Heart right ventricle (tissue), 16 donors: ENCODE data around the gene ATXN1. TPM values are rescaled to one million over a fixed set of nuclear protein-coding genes. Genes with fewer than 3 reads are reported as not detected.

Experiments
- ATAC-seq, 8 donors: fragments of 200-7000 bp; cut with Tn5 transposase; one replicate each; pipeline ENCODE4 v1.9.1; 2020; ENCODE audit warnings: mild to moderate bottlenecking in 8 of 8, moderate library complexity in 8 of 8, moderate number of reproducible peaks in 1 of 8
- DNase-seq, 2 donors: peaks; one replicate each; pipeline ENCODE4 v3.0.0-alpha.2; 2020
- H3K27ac ChIP-seq, 10 donors: fragments of 200-600 bp; sonication (generic) in 2 of 10; one replicate each; pipeline versions ENCODE4 v1.5.0 to v1.8.0; 2020 to 2022; ENCODE audit warnings: mild to moderate bottlenecking in 3 of 10
- H3K27me3 ChIP-seq, 7 donors: fragments of 200-600 bp; one replicate each; pipeline ENCODE4 v1.8.0; 2021 to 2022; ENCODE audit warnings: mild to moderate bottlenecking in 2 of 7
- H3K36me3 ChIP-seq, 9 donors: fragments of 200-600 bp; sonication (generic) in 1 of 9; one replicate each; pipeline versions ENCODE4 v1.5.0 to v1.8.0; 2020 to 2022; ENCODE audit warnings: mild to moderate bottlenecking in 2 of 9
- H3K4me1 ChIP-seq, 9 donors: fragments of 200-600 bp; sonication (generic) in 1 of 9; one replicate each; pipeline versions ENCODE4 v1.5.0 to v1.8.0; 2020 to 2022; ENCODE audit warnings: mild to moderate bottlenecking in 4 of 9
- H3K4me3 ChIP-seq, 10 donors: fragments of 200-600 bp; sonication (generic) in 2 of 10; one replicate each; pipeline versions ENCODE4 v1.5.0 to v1.8.0; 2020 to 2022; ENCODE audit warnings: mild to moderate bottlenecking in 7 of 10, moderate library complexity in 2 of 10
- H3K9me3 ChIP-seq, 11 donors: fragments of 200-600 bp in 10 of 11; sonication (generic) in 2 of 11; one replicate each; pipeline versions ENCODE4 v1.5.0 to v1.8.0; 2013 to 2022; ENCODE audit warnings: mild to moderate bottlenecking in 2 of 11, control low read depth in 1 of 11, moderate library complexity in 1 of 11
- WGBS, 2 donors: extraction: QIAGEN DNeasy Blood & Tissue Kit; methylation state at CpG; one replicate each; pipeline ENCODE4 v1.1.7; 2013; ENCODE audit warnings: inconsistent platforms in 1 of 2; 5-methylcytosine and 5-hydroxymethylcytosine counted together
- intact Hi-C, 10 donors: fragments of 100-400 bp; cut with DNase I; formaldehyde crosslinking; loops; one replicate each; pipeline versions ENCODE4 v1.11.1 to v1.14.2; 2022
- polyA plus RNA-seq, 2 donors: library from polyadenylated mRNA; stranded (reverse); fragments of 200-250 nt; gene quantifications; one replicate each; pipeline ENCODE4 v1.2.3, GENCODE V29; 2013
- total RNA-seq, 10 donors: library from RNA; stranded (reverse); fragmentation: NEBNext Ultra II Directional in 3 of 10; extraction: Animal tissue kit (Norgen Biotek cat#: 25700) in 3 of 10; gene quantifications; one replicate each; pipeline versions ENCODE4 v1.2.1 to v1.2.4, GENCODE V29; 2021 to 2023
- TF ChIP-seq, protein P1 (sequence below), 9 donors: fragments of 200-600 bp; sonication (generic) in 2 of 9; IDR thresholded peaks; one replicate each; pipeline versions ENCODE4 v1.5.0 to v1.8.0; 2021 to 2022; ENCODE audit warnings: antibody characterized with exemption in 9 of 9, mild to moderate bottlenecking in 5 of 9, moderate library complexity in 1 of 9
- donor health status: Arrhythmogenic right ventricular cardiomyopathy.
- donor health status: ischemic (EF 13 %, LVEDD 7.1; RV severe dilation, severe dysfunction).
- donor health status: healthy with polysubstance abuse.
- donor health status: DM: no; HTN: yes; CAD: no.
- donor health status: DM: no; HTN: no; CAD: no.
- donor health status: ischemic (EF 25% LVEDD 6.9; RV normal size, moderate dysfunction).
- donor health status: ischemic (EF 25% LVEDD 5.7; RV mildly dilated, moderate dysfunction).
- donor health status: healthy.
- donor health status: DM: yes; HTN: yes; CAD: no.
- donor health status: Ischemic cardiomyopathy.
- donor health status: ischemic (EF 35%, LVEDD 5.7; RV mildly dilated, moderate dysfunction).
- donor health status: nonischemic (EF 11% LVEDD 7.7; RV severe dilation, severe dysfunction).
- donor health status: DM: yes; HTN: yes; CAD: no.
- donor health status: PGD.
- donor health status: ischemic (EF 29% LVEDD 5.4; RV normal size, mild dysfunction).
- donor health status: nonischemic (EF 23%, LVEDD 6.1; RV moderate dilation, normal function).

ATXN1 gene
- total and polyA plus RNA-seq, 12 donors: 4.1 to 46.5 (median 40.3) TPM

DNA sequence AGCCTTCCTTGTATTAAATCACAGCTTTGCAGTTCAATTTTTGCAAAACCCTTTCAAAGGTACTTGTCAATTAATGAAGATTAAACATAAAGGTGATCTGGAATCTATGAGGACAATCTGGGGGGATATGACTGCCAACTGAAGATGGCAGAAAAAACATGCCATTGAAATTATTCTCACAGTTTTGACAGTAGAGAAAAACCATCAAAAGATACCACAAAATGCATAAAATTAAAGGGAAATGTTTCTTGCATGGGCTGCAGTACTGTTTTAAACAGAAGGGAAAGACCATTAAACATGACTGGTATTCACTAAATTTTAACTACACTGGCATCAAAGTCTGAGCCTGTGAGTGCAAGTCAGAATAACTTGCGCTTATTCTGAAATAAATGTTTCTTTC lies 194.2 kb downstream of the ATXN1 start:
- no peak overlapping the region for H3K4me3 ChIP-seq
- no peaks in the 10 kb centered on the region for H3K27me3 ChIP-seq
- TF ChIP-seq, protein P1, sequence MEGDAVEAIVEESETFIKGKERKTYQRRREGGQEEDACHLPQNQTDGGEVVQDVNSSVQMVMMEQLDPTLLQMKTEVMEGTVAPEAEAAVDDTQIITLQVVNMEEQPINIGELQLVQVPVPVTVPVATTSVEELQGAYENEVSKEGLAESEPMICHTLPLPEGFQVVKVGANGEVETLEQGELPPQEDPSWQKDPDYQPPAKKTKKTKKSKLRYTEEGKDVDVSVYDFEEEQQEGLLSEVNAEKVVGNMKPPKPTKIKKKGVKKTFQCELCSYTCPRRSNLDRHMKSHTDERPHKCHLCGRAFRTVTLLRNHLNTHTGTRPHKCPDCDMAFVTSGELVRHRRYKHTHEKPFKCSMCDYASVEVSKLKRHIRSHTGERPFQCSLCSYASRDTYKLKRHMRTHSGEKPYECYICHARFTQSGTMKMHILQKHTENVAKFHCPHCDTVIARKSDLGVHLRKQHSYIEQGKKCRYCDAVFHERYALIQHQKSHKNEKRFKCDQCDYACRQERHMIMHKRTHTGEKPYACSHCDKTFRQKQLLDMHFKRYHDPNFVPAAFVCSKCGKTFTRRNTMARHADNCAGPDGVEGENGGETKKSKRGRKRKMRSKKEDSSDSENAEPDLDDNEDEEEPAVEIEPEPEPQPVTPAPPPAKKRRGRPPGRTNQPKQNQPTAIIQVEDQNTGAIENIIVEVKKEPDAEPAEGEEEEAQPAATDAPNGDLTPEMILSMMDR (IDR thresholded peaks at IDR 0.05): no peak
- peaks cover 0 to 24% (median 7%) of the 10 kb centered on the region in 9 donors for H3K4me1 ChIP-seq
- no peak for DNase-seq
- no peak overlapping the region for H3K27ac ChIP-seq
- intact Hi-C loops: no loop called here
- no peaks in the 10 kb centered on the region for H3K9me3 ChIP-seq
- 97 to 98% methylated on average over 1 of the region's 1 CpG for WGBS, 2 donors
- no peaks in the 10 kb centered on the region for H3K36me3 ChIP-seq
- no peak for ATAC-seq

DNA sequence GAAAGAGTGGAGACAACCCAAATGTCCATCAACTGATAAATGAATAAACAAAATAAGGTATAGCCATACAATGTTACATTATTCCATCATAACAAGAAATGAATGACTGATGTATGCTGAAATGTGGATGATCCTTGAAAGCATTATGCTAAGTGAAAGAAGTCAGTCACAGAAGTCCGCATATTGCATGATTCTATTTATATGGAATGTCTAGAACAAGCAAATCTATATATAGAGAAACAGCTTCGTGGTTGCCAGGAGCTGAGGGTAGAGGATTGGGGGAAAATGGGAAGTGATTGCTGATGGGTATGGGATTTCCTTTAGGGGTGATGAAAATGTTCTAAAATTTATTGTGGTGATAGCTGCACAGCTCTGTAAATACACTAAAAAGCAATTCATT lies 196.8 kb downstream of the ATXN1 start:
- H3K4me3 ChIP-seq: no peak overlapping the region
- TF ChIP-seq, protein P1 (IDR thresholded peaks at IDR 0.05): no peak
- H3K27me3 ChIP-seq: no peaks in the 10 kb centered on the region
- 26 to 49% methylated on average over 2 of the region's 2 CpGs for WGBS, 2 donors
- intact Hi-C loops: no loop called here
- peaks cover 0 to 33% (median 11%) of the 10 kb centered on the region in 9 donors for H3K4me1 ChIP-seq
- no peaks in the 10 kb centered on the region for H3K36me3 ChIP-seq
- DNase-seq: no peak
- no peak overlapping the region for H3K27ac ChIP-seq
- ATAC-seq: peak in 1 of 8 donors; percentile 49
- no peaks in the 10 kb centered on the region for H3K9me3 ChIP-seq

DNA sequence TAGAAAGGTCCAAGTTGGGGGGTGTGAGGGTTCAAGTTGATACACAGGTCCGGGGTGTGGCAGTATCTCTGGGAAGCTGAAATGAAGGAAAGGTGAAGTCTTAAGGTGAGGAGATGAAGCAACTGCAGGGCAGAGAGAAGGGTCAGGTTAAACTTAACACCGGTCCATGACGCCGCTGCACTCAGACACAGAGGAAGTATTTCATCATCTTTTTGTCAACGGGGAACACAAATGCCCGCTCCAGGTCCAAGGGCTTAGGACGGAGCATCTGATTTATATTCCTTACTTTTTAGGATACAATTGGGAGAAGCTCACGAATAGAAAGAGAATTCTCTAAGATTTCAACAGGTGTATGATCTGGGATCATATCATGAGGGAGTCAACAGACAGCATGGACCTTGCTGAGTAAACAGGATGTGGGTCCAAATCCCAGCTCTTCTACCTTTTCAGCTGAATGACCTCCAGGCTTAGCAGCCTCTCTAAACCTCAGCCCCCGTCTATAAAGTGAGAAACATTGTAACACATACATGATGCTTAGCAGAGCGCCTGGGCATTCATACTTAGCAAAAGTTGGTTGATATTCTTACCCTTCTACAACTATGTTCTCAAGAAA lies 197.5 kb downstream of the ATXN1 start:
- TF ChIP-seq, protein P1 (IDR thresholded peaks at IDR 0.05): no peak
- DNase-seq (no peak), ATAC-seq (peak in 1 of 8 donors; percentile 22)
- H3K4me1 ChIP-seq: peaks cover 0 to 39% (median 18%) of the 10 kb centered on the region in 9 donors
- H3K4me3 ChIP-seq: no peak overlapping the region
- intact Hi-C loops: no loop called here
- no peaks in the 10 kb centered on the region for H3K27me3 ChIP-seq
- no peaks in the 10 kb centered on the region for H3K36me3 ChIP-seq
- H3K9me3 ChIP-seq: no peaks in the 10 kb centered on the region
- WGBS, 2 donors: 93 to 96% methylated on average over 10 of the region's 10 CpGs
- H3K27ac ChIP-seq: no peak overlapping the region

DNA sequence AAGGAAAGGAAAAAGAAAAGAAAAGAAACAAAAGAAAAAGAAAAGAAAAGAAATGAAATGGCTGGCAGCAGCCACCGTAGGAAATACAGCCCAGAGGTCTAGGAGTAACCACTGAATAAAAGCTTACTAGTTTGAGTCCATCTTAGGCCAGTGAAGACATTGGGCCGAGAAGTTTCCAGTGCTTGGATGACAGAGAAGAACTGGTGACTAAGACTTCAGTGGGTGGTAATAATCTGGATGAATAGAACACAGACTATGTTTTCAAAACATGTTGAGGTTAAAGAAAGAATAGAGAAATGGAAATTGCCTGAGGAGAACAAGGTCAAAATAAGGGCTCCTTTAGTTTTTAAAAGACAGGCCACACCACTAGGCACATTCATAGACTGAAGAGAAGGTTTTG lies 198.8 kb downstream of the ATXN1 start:
- TF ChIP-seq, protein P1 (IDR thresholded peaks at IDR 0.05): no peak
- no peaks in the 10 kb centered on the region for H3K27me3 ChIP-seq
- no peaks in the 10 kb centered on the region for H3K9me3 ChIP-seq
- DNase-seq (no peak), ATAC-seq (no peak)
- no peak overlapping the region for H3K27ac ChIP-seq
- WGBS, 2 donors: 61 to 91% methylated on average over 2 of the region's 2 CpGs
- H3K36me3 ChIP-seq: no peaks in the 10 kb centered on the region
- intact Hi-C loops: no loop called here
- H3K4me3 ChIP-seq: no peak overlapping the region
- peaks cover 0 to 38% (median 21%) of the 10 kb centered on the region in 9 donors for H3K4me1 ChIP-seq
